Activated CD4-positive, alpha-beta memory T cell treated with anti-CD3 and anti-CD28 coated beads, Interleukin-2, amount 10 ng/mL, durations not matched to agents 7 days and 5 days (primary cell): ENCODE data around the gene MOCS2. TPM values are rescaled to one million over a fixed set of nuclear protein-coding genes. Genes with fewer than 3 reads are reported as not detected.

Experiments used
- CTCF ChIA-PET: fragments of 350-600 bp; sonication (Branson Sonifier 250); formaldehyde crosslinking; loops from one replicate; lab custom pipeline; 2021; ENCODE audit warnings: antibody characterized with exemption, inconsistent platforms; lab: Charles Lee
- POLR2A ChIA-PET: fragments of 350-600 bp; sonication (Branson Sonifier 250); formaldehyde crosslinking; loops from one replicate; lab custom pipeline; 2021; ENCODE audit warnings: antibody characterized with exemption; lab: Charles Lee
- DNase-seq: peaks from one replicate; pipeline ENCODE4 v3.0.0-alpha.2; 2020
- H3K27ac Mint-ChIP-seq: one replicate; pipeline ENCODE4 v1.8.0; 2021; ENCODE audit warnings: mild to moderate bottlenecking, mixed read lengths
- H3K27me3 Mint-ChIP-seq: one replicate; pipeline ENCODE4 v1.8.0; 2021; ENCODE audit warnings: mixed read lengths
- H3K36me3 Mint-ChIP-seq: one replicate; pipeline ENCODE4 v1.8.0; 2021; ENCODE audit warnings: low read depth, mixed read lengths
- H3K4me1 Mint-ChIP-seq: one replicate; pipeline ENCODE4 v1.8.0; 2021; ENCODE audit warnings: mixed read lengths
- H3K4me3 Mint-ChIP-seq: one replicate; pipeline ENCODE4 v1.8.0; 2021; ENCODE audit warnings: mild to moderate bottlenecking, mixed read lengths
- H3K9me3 Mint-ChIP-seq: one replicate; pipeline ENCODE4 v1.8.0; 2021; ENCODE audit warnings: mixed read lengths
- total RNA-seq, 2 experiments: library from RNA; stranded (reverse); gene quantifications; one replicate each; pipeline ENCODE4 v1.2.3, GENCODE V29; 2021

Gene MOCS2
- total RNA-seq, 2 experiments from 2014 or later = 26.0 to 26.9 TPM

DNA sequence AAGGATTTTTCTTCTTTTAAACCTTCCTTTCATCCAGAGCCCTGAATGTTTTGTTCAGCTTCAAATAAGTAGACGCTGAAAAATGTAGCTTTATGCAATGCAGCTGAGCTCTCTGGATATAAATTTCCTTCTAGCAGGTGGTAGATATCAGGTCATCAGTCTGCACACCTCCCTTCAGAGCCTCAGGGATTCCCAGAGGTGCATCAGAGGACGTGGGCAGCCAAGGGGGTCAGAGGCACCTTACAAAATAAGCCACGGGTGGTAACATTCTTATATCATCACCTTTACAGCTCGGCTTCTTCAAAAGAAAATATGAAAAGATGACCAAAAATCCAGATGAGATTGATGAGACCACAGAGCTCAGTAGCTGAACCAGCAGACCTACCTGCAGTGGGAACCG is 19.3 kb downstream of the MOCS2 start:
- Mint-ChIP-seq H3K9me3 (no peaks in the 10 kb centered on the region), H3K27ac (no peak overlapping the region), H3K36me3 (peaks cover 52% of the 10 kb centered on the region), H3K27me3 (peaks cover 5% of the 10 kb centered on the region), H3K4me3 (no peak overlapping the region), H3K4me1 (peaks cover 23% of the 10 kb centered on the region)
- POLR2A ChIA-PET = interaction anchor here (1.0 to 2.2 kb wide), 6 partner anchors 8 to 141 kb away, joined by 3 to 12 read pairs (median 7); partner anchors contain the start of gene MOCS2
- no peak for DNase-seq
- CTCF ChIA-PET = interaction anchor here (1.4 to 7.3 kb wide), 4 partner anchors 21 to 146 kb away, joined by 5 to 89 read pairs (median 12); no protein-coding TSS in a partner anchor

DNA sequence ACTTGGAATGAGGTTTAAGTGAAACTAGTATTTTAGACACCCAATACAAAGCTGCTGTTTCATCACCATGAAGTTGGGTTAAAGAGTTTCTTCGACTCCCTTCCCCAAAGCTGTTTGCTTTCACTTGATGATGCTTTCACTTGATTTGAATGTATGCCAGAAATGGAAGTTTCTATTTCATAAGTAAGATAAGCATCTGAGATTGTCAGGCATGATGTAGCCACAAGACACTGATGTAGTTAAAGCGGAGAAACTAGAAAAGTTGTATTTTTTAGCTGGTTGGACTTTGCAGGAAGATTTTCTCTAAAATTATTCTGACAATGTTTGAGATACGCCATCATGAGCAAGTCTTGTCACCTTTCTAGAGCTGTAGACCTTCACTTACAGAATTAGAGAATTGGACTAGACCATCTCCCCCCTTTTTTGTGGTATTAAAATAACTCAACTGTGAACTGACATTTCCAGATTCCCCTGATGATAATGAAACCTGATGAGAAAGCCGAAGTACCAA is 20.0 kb downstream of the MOCS2 start:
- Mint-ChIP-seq H3K9me3 (no peaks in the 10 kb centered on the region), H3K27ac (peak overlapping the region; percentile 54), H3K36me3 (peaks cover 57% of the 10 kb centered on the region), H3K27me3 (peaks cover 5% of the 10 kb centered on the region), H3K4me1 (peaks cover 30% of the 10 kb centered on the region), H3K4me3 (peak overlapping the region; percentile 19)
- CTCF ChIA-PET = interaction anchor here (0.8 to 7.3 kb wide), 8 partner anchors 8 to 146 kb away, joined by 3 to 89 read pairs (median 4); partner anchors contain the start of gene MOCS2
- POLR2A ChIA-PET = interaction anchor here (0.7 to 2.2 kb wide), 10 partner anchors 8 to 140 kb away, joined by 3 to 12 read pairs (median 4); partner anchors contain the start of gene MOCS2
- no peak for DNase-seq

DNA sequence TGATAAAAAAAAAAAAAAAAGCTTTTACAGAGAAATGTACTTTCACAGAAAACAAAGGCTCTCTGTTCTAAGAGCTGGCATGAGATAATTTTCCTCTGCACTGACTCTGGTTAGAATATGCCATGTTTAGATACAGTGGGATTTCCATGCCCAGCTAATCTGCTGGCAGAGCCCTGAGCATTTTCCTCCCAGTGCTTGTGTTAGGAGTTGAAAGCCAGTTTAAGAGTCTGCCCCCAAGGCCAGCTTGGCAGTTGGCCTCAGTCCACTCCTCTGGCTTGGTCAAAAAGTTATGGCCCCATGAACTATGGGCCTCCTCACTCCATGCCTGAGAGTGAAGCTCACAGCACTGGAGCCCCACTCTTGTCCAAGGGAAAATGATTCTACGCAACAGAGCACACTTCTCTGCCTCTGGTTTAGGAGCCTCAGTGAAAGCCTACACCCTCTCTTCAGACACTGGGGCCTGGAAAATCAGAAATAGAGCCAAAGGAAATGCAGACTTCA is 21.9 kb downstream of the MOCS2 start:
- no peaks in the 10 kb centered on the region for H3K9me3 Mint-ChIP-seq
- peaks cover 9% of the 10 kb centered on the region for H3K27me3 Mint-ChIP-seq
- H3K4me1 Mint-ChIP-seq = peaks cover 49% of the 10 kb centered on the region
- H3K27ac Mint-ChIP-seq = no peak overlapping the region
- DNase-seq = no peak
- POLR2A ChIA-PET = interaction anchor here (0.6 to 1.6 kb wide), 4 partner anchors 18 to 56 kb away, joined by 3 to 5 read pairs (median 4); partner anchors contain the start of gene MOCS2
- peaks cover 69% of the 10 kb centered on the region for H3K36me3 Mint-ChIP-seq
- CTCF ChIA-PET = interaction anchor here (1.4 to 7.3 kb wide), 2 partner anchors 10 to 137 kb away, joined by 6 to 89 read pairs; no protein-coding TSS in a partner anchor
- no peak overlapping the region for H3K4me3 Mint-ChIP-seq

DNA sequence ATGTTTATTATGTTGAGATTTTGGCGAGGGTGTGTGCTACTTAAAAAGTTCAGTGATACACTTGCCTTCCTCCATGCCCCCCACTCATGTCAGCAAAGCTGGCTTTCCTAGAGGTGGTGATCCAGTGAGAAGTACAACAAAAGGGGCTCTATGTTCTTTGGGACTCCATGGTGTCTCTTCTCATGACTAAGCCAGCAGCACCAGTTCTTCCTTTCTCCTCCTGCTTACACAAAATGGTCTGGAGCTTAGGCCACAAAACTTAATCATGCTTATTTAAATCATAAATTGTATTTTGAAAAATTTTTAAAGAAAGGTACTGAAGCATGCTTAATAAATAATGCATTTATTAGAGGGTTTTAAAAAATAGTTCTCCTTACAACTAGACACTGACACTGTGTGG is 22.4 kb downstream of the MOCS2 start:
- peaks cover 71% of the 10 kb centered on the region for H3K36me3 Mint-ChIP-seq
- H3K4me3 Mint-ChIP-seq = no peak overlapping the region
- peaks cover 9% of the 10 kb centered on the region for H3K27me3 Mint-ChIP-seq
- H3K9me3 Mint-ChIP-seq = no peaks in the 10 kb centered on the region
- peaks cover 51% of the 10 kb centered on the region for H3K4me1 Mint-ChIP-seq
- CTCF ChIA-PET = interaction anchor here (1.4 to 7.3 kb wide), 2 partner anchors 10 to 136 kb away, joined by 6 to 89 read pairs; no protein-coding TSS in a partner anchor
- H3K27ac Mint-ChIP-seq = no peak overlapping the region
- POLR2A ChIA-PET = interaction anchor here (0.6 to 1.6 kb wide), 3 partner anchors 17 to 55 kb away, joined by 3 to 5 read pairs (median 4); no protein-coding TSS in a partner anchor
- DNase-seq = no peak

DNA sequence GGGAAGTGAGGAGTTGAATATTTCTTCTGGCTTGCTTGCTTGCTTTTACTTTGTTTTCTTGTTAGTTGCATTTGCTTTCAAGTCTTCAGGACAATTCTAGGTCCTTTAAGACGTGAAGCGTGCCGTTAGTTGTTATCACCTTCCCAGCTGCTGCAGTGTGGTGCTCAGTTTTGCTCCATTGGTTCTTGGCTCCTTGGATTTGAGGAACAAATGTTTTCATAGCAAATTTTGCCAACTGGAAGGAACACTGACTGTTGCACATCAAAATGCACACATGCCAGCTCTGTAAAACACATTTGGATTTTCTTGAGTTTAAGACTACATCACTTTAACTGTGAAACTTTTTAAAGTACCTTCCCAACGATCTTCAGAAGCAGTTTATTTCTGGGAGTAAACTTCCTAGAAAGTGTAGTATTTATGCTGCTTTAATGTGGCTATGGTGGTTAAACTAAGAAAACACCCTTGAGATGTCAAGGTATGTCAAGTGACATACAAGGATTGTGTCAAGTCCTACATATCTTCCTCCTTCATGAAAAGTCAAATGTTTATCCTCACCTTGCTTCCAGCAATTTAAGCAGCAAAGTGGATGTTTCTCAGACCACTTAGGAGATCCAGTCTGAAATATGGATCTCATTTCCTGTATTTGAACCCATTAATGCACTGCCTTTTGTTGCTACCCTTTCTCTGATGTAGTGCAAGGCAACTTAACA is 24.9 kb downstream of the MOCS2 start:
- Mint-ChIP-seq H3K9me3 (no peaks in the 10 kb centered on the region), H3K4me1 (peaks cover 57% of the 10 kb centered on the region), H3K4me3 (no peak overlapping the region), H3K36me3 (peaks cover 73% of the 10 kb centered on the region), H3K27me3 (peaks cover 5% of the 10 kb centered on the region), H3K27ac (no peak overlapping the region)
- no peak for DNase-seq
- ChIA-PET CTCF (interaction anchor here (1.0 kb wide), 1 partner anchor 132 kb away, joined by 3 read pairs; no protein-coding TSS in a partner anchor), POLR2A (interaction anchor here (1.3 kb wide), 1 partner anchor 43 kb away, joined by 4 read pairs; no protein-coding TSS in a partner anchor)

DNA sequence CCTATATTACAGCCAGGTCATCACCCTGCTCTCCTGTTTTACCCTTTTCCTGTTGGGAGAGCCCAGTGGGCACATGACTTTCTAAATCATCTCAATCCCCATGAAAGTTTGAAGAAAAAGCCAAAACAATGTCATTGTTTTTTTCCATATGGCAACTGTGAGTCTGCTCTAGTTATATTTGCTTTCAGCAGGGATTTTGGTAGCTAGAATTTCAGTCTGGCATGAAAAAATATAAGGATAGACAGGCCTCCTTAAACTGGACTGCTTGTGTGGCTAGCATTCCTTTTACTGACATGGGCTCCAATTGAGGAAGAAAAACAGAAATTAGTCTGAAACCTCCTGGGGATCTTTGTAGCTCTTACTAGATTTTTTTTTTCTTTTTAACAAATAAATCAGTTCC is 25.6 kb downstream of the MOCS2 start:
- Mint-ChIP-seq H3K4me1 (peaks cover 51% of the 10 kb centered on the region), H3K27me3 (peaks cover 5% of the 10 kb centered on the region), H3K27ac (no peak overlapping the region), H3K4me3 (no peak overlapping the region), H3K36me3 (peaks cover 70% of the 10 kb centered on the region), H3K9me3 (no peaks in the 10 kb centered on the region)
- DNase-seq = no peak
- CTCF ChIA-PET = interaction anchor here (1.0 kb wide), 2 partner anchors 131 to 134 kb away, joined by 3 to 5 read pairs; no protein-coding TSS in a partner anchor
- POLR2A ChIA-PET = interaction anchor here (1.3 kb wide), 1 partner anchor 42 kb away, joined by 4 read pairs; no protein-coding TSS in a partner anchor

DNA sequence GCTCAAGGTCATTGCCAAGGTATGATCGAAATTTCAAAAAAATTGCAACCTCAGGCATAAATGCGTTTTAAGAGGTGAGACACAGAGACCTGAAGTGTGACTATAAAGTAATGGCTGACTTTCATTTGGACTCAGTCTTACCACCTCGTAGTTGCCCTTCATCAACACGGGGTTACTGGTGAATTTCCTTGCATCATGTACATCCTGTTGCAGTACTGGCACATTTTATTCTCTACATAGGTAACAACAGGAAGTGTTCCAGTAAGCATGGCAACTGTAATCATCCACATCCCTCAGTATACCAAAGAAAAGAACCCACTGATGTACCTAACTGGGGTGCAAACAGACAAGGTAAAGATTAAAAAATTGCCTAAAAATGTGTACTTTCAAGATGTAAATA is 29.3 kb downstream of the MOCS2 start:
- Mint-ChIP-seq H3K27ac (peak overlapping the region; percentile 22), H3K4me3 (no peak overlapping the region), H3K4me1 (peaks cover 46% of the 10 kb centered on the region), H3K9me3 (no peaks in the 10 kb centered on the region), H3K27me3 (peaks cover 4% of the 10 kb centered on the region), H3K36me3 (peaks cover 84% of the 10 kb centered on the region)
- DNase-seq = no peak
- CTCF ChIA-PET = no interaction called here
- POLR2A ChIA-PET = no interaction called here

DNA sequence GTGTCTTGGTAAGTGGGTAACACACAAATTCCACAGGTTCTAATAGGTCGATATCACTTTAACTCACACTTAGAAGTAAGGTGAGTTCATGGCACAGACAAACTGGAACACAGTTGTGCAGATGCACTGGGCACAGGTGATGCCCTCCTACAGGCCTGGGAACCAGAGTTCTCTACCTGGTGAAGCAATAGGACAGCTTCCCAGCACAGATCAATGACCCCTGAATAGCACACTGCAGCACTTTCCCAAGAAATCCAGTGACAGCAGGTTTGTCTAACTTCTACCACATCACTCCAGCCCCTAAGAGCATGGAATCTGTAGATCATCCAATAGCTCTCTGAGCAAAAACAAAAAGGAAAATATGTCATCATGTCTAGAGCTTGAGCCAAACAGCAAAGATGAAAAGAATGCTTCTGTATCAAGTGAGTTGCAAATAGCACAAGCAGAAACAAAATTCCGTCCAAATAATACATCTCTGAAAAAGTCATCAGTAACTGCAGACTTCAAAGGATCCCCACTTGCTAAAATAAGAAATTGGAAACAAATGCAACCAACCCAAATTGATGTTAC is 33.5 kb downstream of the MOCS2 start:
- no peak overlapping the region for H3K4me3 Mint-ChIP-seq
- H3K9me3 Mint-ChIP-seq = no peaks in the 10 kb centered on the region
- H3K36me3 Mint-ChIP-seq = peaks cover 88% of the 10 kb centered on the region
- ChIA-PET POLR2A (no interaction called here), CTCF (no interaction called here)
- H3K27me3 Mint-ChIP-seq = no peaks in the 10 kb centered on the region
- no peak overlapping the region for H3K27ac Mint-ChIP-seq
- peaks cover 19% of the 10 kb centered on the region for H3K4me1 Mint-ChIP-seq
- DNase-seq = no peak

DNA sequence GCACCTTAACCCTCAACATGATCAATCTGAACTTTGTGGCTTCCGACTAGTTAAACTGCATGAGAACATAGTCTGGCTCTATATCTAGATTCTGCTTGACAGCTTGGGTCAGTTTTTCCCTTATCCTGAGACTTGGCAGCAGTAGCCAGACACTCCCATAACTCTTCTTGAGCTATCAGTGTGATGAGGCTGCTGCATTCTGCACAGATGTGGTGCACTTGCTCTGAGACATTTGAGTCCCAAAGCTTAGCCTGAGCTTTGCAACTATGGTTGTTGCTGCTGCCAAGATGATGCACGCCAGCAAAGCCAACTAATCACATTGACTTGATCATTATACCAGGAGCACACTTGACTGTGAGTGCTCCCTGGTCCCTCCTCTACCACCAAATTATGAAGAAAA is 36.2 kb downstream of the MOCS2 start:
- Mint-ChIP-seq H3K9me3 (no peaks in the 10 kb centered on the region), H3K36me3 (peaks cover 79% of the 10 kb centered on the region), H3K4me3 (no peak overlapping the region), H3K27me3 (no peaks in the 10 kb centered on the region), H3K27ac (no peak overlapping the region), H3K4me1 (peaks cover 19% of the 10 kb centered on the region)
- no peak for DNase-seq
- ChIA-PET CTCF (no interaction called here), POLR2A (interaction anchor here (0.7 kb wide), 1 partner anchor 16 kb away, joined by 3 read pairs; no protein-coding TSS in a partner anchor)

DNA sequence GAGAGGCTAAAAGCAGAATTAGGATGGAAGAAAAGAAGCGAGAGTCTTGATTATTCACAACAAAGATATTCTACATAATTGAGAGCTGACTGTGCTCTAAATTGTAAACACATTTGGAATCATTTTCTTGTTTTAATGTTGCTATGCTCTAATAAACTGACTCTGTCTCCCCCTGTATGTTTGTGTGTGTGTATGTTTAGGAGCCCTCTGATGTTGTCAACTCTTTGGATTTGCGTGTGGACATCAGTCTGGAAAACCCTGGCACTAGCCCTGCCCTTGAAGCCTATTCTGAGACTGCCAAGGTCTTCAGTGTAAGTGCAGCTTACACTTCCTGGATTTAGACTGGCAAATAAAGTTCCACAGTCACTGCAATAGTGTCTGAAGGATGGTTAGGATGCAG is 37.8 kb downstream of the MOCS2 start:
- CTCF ChIA-PET = interaction anchor here (2.0 kb wide), 1 partner anchor 123 kb away, joined by 8 read pairs; no protein-coding TSS in a partner anchor
- Mint-ChIP-seq H3K36me3 (peaks cover 74% of the 10 kb centered on the region), H3K9me3 (no peaks in the 10 kb centered on the region)

DNA sequence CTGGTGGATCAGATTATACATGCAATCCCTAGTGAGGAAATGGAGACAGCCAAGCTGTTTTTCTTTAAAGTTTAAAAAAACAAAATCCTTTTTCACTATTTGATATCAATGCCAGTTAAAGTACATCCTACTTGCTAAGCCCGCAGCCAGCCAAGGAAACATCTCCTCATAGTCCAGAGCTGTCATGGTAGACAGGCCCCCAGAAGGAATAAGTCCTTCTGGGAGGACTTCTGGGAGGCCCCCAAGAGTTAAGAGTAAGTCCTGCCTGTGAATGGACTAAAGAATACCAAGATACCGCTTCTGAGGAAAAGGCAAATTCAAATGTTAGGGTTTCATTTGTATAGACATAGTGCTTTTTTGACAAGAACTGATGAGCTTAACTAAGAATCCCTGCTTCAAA is 38.3 kb downstream of the MOCS2 start:
- no peak overlapping the region for H3K27ac Mint-ChIP-seq
- no peaks in the 10 kb centered on the region for H3K9me3 Mint-ChIP-seq
- H3K36me3 Mint-ChIP-seq = peaks cover 71% of the 10 kb centered on the region

More for the DNA sequence above, 37.8 kb downstream of the MOCS2 start:
- H3K27ac Mint-ChIP-seq = no peak overlapping the region
- DNase-seq = no peak
- H3K27me3 Mint-ChIP-seq = no peaks in the 10 kb centered on the region
- POLR2A ChIA-PET = interaction anchor here (1.0 kb wide), 1 partner anchor 10 kb away, joined by 3 read pairs; no protein-coding TSS in a partner anchor
- H3K4me1 Mint-ChIP-seq = peaks cover 29% of the 10 kb centered on the region
- no peak overlapping the region for H3K4me3 Mint-ChIP-seq

DNA sequence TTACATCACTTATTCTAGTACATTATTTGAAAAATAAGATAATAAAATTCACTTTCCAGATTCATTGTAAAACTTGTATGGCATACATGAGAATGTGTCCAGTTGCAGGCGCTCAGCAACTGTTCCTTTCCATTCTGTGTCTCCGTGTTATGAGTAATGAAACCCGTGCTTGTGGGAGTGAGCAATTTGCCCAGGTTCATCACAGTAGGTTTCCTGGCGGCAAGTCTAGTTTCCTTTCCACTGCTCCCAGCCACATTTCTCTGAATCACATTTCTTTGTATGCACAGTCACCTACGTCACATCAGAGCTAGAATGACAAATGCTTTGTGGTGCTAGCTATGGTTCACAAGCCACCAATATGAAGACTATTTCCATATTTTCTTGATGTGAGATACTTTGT is 39.9 kb downstream of the MOCS2 start:
- H3K27ac Mint-ChIP-seq = peak overlapping the region; percentile 70
- H3K36me3 Mint-ChIP-seq = peaks cover 70% of the 10 kb centered on the region
- no peaks in the 10 kb centered on the region for H3K27me3 Mint-ChIP-seq
- peak; percentile 82 for DNase-seq
- CTCF ChIA-PET = interaction anchor here (0.6 to 2.7 kb wide), 16 partner anchors 8 to 123 kb away, joined by 3 to 16 read pairs (median 4); no protein-coding TSS in a partner anchor
- peak overlapping the region; percentile 1 for H3K4me3 Mint-ChIP-seq
- H3K4me1 Mint-ChIP-seq = peaks cover 29% of the 10 kb centered on the region
- POLR2A ChIA-PET = interaction anchor here (0.9 to 3.4 kb wide), 12 partner anchors 13 to 270 kb away, joined by 3 to 15 read pairs (median 6); partner anchors contain the start of genes ITGA2 and MOCS2
- no peaks in the 10 kb centered on the region for H3K9me3 Mint-ChIP-seq

More for the DNA sequence above, 38.3 kb downstream of the MOCS2 start:
- ChIA-PET POLR2A (interaction anchor here (1.0 kb wide), 1 partner anchor 10 kb away, joined by 3 read pairs; no protein-coding TSS in a partner anchor), CTCF (interaction anchor here (2.0 kb wide), 1 partner anchor 122 kb away, joined by 8 read pairs; no protein-coding TSS in a partner anchor)
- H3K4me3 Mint-ChIP-seq = no peak overlapping the region
- DNase-seq = no peak
- no peaks in the 10 kb centered on the region for H3K27me3 Mint-ChIP-seq
- H3K4me1 Mint-ChIP-seq = peaks cover 29% of the 10 kb centered on the region
